ENCODE data around the gene BBIP1. TPM values are rescaled to one million over a fixed set of nuclear protein-coding genes. Genes with fewer than 3 reads are reported as not detected.

Gene BBIP1
- total RNA-seq, 1 donor from 2014 or later, result 25.3 TPM

- intact Hi-C loops (cut with DNase I), result no loop called here
- DNase-seq, result no peak
- no peaks in the 10 kb centered on the region for H3K9me3 ChIP-seq
- ATAC-seq, result no peak
- no peaks in the 10 kb centered on the region for H3K27me3 ChIP-seq
- H3K4me1 ChIP-seq, result peaks cover 7% of the 10 kb centered on the region
- no peak for TF ChIP-seq CTCF (IDR thresholded peaks at IDR 0.05)
- no peak overlapping the region for H3K4me3 ChIP-seq
- H3K27ac ChIP-seq, result no peak overlapping the region
- peaks cover 4% of the 10 kb centered on the region for H3K36me3 ChIP-seq
Measured at GRCh38 chr10:110915035-110915434, 3.9 kb downstream of the BBIP1 start.

GRCh38 chr10:110914431-110914830 lies 4.5 kb downstream of the BBIP1 start:
- TF ChIP-seq CTCF (IDR thresholded peaks at IDR 0.05), result no peak
- no peak overlapping the region for H3K4me3 ChIP-seq
- H3K9me3 ChIP-seq, result no peaks in the 10 kb centered on the region
- H3K36me3 ChIP-seq, result peaks cover 4% of the 10 kb centered on the region
- no peak for ATAC-seq
- no peaks in the 10 kb centered on the region for H3K27me3 ChIP-seq
- H3K27ac ChIP-seq, result no peak overlapping the region
- intact Hi-C loops (cut with DNase I), result no loop called here
- no peak for DNase-seq
- peaks cover 7% of the 10 kb centered on the region for H3K4me1 ChIP-seq

GRCh38 chr10:110912374-110912773 lies 6.6 kb downstream of the BBIP1 start:
- peaks cover 4% of the 10 kb centered on the region for H3K36me3 ChIP-seq
- DNase-seq (no peak), ATAC-seq (no peak)
- H3K4me1 ChIP-seq, result no peaks in the 10 kb centered on the region
- H3K4me3 ChIP-seq, result no peak overlapping the region
- TF ChIP-seq CTCF (IDR thresholded peaks at IDR 0.05), result no peak
- intact Hi-C loops (cut with DNase I), result no loop called here
- no peaks in the 10 kb centered on the region for H3K9me3 ChIP-seq
- no peaks in the 10 kb centered on the region for H3K27me3 ChIP-seq
- no peak overlapping the region for H3K27ac ChIP-seq

GRCh38 chr10:110910138-110910537 lies 8.8 kb downstream of the BBIP1 start:
- intact Hi-C loops (cut with DNase I), result no loop called here
- TF ChIP-seq CTCF (IDR thresholded peaks at IDR 0.05), result no peak
- Histone ChIP-seq H3K27ac (no peak overlapping the region), H3K27me3 (no peaks in the 10 kb centered on the region), H3K36me3 (peaks cover 4% of the 10 kb centered on the region), H3K4me1 (no peaks in the 10 kb centered on the region), H3K9me3 (no peaks in the 10 kb centered on the region), H3K4me3 (no peak overlapping the region)
- no peak for ATAC-seq
- no peak for DNase-seq

GRCh38 chr10:110903280-110904278 lies 15.4 kb downstream of the BBIP1 start:
- Histone ChIP-seq H3K27me3 (no peaks in the 10 kb centered on the region), H3K27ac (no peak overlapping the region), H3K9me3 (no peaks in the 10 kb centered on the region), H3K4me3 (no peak overlapping the region), H3K36me3 (peaks cover 41% of the 10 kb centered on the region), H3K4me1 (no peaks in the 10 kb centered on the region)
- ATAC-seq (no peak), DNase-seq (no peak)
- no peak for TF ChIP-seq CTCF (IDR thresholded peaks at IDR 0.05)
- intact Hi-C loops (cut with DNase I), result no loop called here
